HEK293 (cell line): ENCODE data around the gene ARPC1A.
A peak's percentile ranks its signal among the peaks of the same experiment; 100 is the strongest.

ENCODE experiments used
- CTCF ChIA-PET: fragments of 350-600 bp; formaldehyde crosslinking; extraction: SDS; loops from one replicate; lab custom pipeline; 2021; ENCODE audit warnings: antibody characterized with exemption; lab: Yijun Ruan, JAX
- POLR2A ChIA-PET: fragments of 300-600 bp; formaldehyde crosslinking; extraction: SDS; loops from one replicate; lab custom pipeline; 2020; ENCODE audit warnings: antibody characterized with exemption, inconsistent platforms; lab: Yijun Ruan, JAX
- H3K27ac ChIP-seq: fragments of 200-500 bp; sonication (Bioruptor generic); 2 replicates; pipeline ENCODE4 v1.5.1; 2014; ENCODE audit warnings: low read depth, low read length, control low read depth, inconsistent platforms; ENCODE audit errors: extremely low read depth
- H3K36me3 ChIP-seq, 2 experiments: fragments of 200-500 bp in 1 of 2; sonication (Bioruptor generic) in 1 of 2; 1 replicate in 1 of 2; 2 replicates in 1 of 2; pipeline ENCODE4 v1.5.1; 2014 to 2017; ENCODE audit warnings: inconsistent platforms in 2 of 2, low read length in 2 of 2; ENCODE audit not compliant: control insufficient read depth in 2 of 2, insufficient read depth in 1 of 2
- H3K4me1 ChIP-seq: fragments of 200-500 bp; sonication (Bioruptor generic); 2 replicates; pipeline ENCODE4 v1.5.1; 2014; ENCODE audit warnings: mild to moderate bottlenecking, low read length, inconsistent platforms; ENCODE audit not compliant: control insufficient read depth, insufficient read depth
- H3K4me3 ChIP-seq: 2 replicates; pipeline ENCODE4 v1.5.1; 2011; ENCODE audit warnings: low read depth, mild to moderate bottlenecking, control low read depth, low read length, moderate library complexity
- H3K9me3 ChIP-seq: fragments of 200-500 bp; sonication (Bioruptor generic); 2 replicates; pipeline ENCODE4 v1.5.1; 2014; ENCODE audit warnings: low read depth, low read length, inconsistent platforms; ENCODE audit not compliant: control insufficient read depth, insufficient read depth
- KLF16 ChIP-seq: fragments of 450-650 bp; formaldehyde crosslinking; IDR thresholded peaks from 2 replicates; pipeline ENCODE4 v1.5.1; 2017; ENCODE audit warnings: missing biosample characterization, missing genetic modification characterization
- ZBTB49 ChIP-seq: fragments of 450-650 bp; formaldehyde crosslinking; IDR thresholded peaks from 2 replicates; pipeline ENCODE4 v1.5.1; 2016; ENCODE audit warnings: missing biosample characterization, missing genetic modification characterization, low read depth
- ZBTB6 ChIP-seq: fragments of 450-650 bp; formaldehyde crosslinking; IDR thresholded peaks from 2 replicates; pipeline ENCODE4 v1.5.1; 2017; ENCODE audit warnings: missing biosample characterization, missing genetic modification characterization
- ZFHX2 ChIP-seq: fragments of 450-650 bp; formaldehyde crosslinking; conservative IDR thresholded peaks from 2 replicates; pipeline ENCODE4 v1.5.1; 2016; ENCODE audit warnings: missing biosample characterization, missing genetic modification characterization
- ZNF121 ChIP-seq: fragments of 450-650 bp; formaldehyde crosslinking; IDR thresholded peaks from 2 replicates; pipeline ENCODE4 v1.5.1; 2016; ENCODE audit warnings: missing biosample characterization, missing genetic modification characterization
- ZNF155 ChIP-seq: fragments of 450-650 bp; formaldehyde crosslinking; IDR thresholded peaks from 2 replicates; pipeline ENCODE4 v1.5.1; 2016; ENCODE audit warnings: missing biosample characterization, missing genetic modification characterization
- ZNF24 ChIP-seq: fragments of 450-650 bp; formaldehyde crosslinking; IDR thresholded peaks from 2 replicates; pipeline ENCODE4 v1.5.1; 2016; ENCODE audit warnings: missing biosample characterization, missing genetic modification characterization
- ZNF266 ChIP-seq: fragments of 450-650 bp; formaldehyde crosslinking; IDR thresholded peaks from 2 replicates; pipeline ENCODE4 v1.5.1; 2016; ENCODE audit warnings: missing biosample characterization, missing genetic modification characterization, low read depth
- ZNF274 ChIP-seq, 2 experiments: fragments of 200-500 bp in 1 of 2; fragments of 450-650 bp in 1 of 2; sonication (Bioruptor generic) in 1 of 2; formaldehyde crosslinking in 1 of 2; IDR thresholded peaks; 2 replicates each; pipeline versions ENCODE4 v1.5.1 to v1.6.1; 2014 to 2016; ENCODE audit warnings: borderline replicate concordance in 1 of 2, inconsistent platforms in 1 of 2, low read length in 1 of 2, missing biosample characterization in 1 of 2, missing genetic modification characterization in 1 of 2
- ZNF548 ChIP-seq: fragments of 450-650 bp; formaldehyde crosslinking; IDR thresholded peaks from 2 replicates; pipeline ENCODE4 v1.5.1; 2016; ENCODE audit warnings: missing biosample characterization, missing genetic modification characterization
- ZNF580 ChIP-seq: fragments of 450-650 bp; formaldehyde crosslinking; IDR thresholded peaks from 2 replicates; pipeline ENCODE4 v1.5.1; 2016; ENCODE audit warnings: missing biosample characterization, missing genetic modification characterization
- ZNF626 ChIP-seq: fragments of 450-650 bp; sonication (Bioruptor Pico); formaldehyde crosslinking; IDR thresholded peaks from 2 replicates; pipeline ENCODE4 v1.5.1; 2018; ENCODE audit warnings: missing biosample characterization, missing genetic modification characterization, inconsistent platforms

ARPC1A gene

GRCh38 chr7:99305473-99306260, 20.0 kb upstream of the ARPC1A start:
- H3K36me3 ChIP-seq: no peaks in the 10 kb centered on the region
- no peak for TF ChIP-seq ZBTB6 (tag by site-specific recombination)
- no peak for TF ChIP-seq ZFHX2 (tag by site-specific recombination)
- no peak for TF ChIP-seq ZBTB49 (tag by site-specific recombination)
- TF ChIP-seq, all 188 proteins: peak for 0
- CTCF ChIA-PET: interaction anchor here (0.9 to 1.7 kb wide), 3 partner anchors 8 to 265 kb away, joined by 3 to 8 read pairs (median 8); no protein-coding TSS in a partner anchor
- POLR2A ChIA-PET: interaction anchor here (1.2 kb wide), 1 partner anchor 20 kb away, joined by 4 read pairs; the partner anchor contains the start of gene ARPC1A
- H3K27ac ChIP-seq: no peak overlapping the region
- no peaks in the 10 kb centered on the region for H3K4me1 ChIP-seq
- no peak overlapping the region for H3K4me3 ChIP-seq
- no peaks in the 10 kb centered on the region for H3K9me3 ChIP-seq

- POLR2A ChIA-PET: no interaction called here
Observed at GRCh38 chr7:99308461-99309074, 17.1 kb upstream of the ARPC1A start.

GRCh38 chr7:99309111-99309510, 16.6 kb upstream of the ARPC1A start:
- Histone ChIP-seq H3K27ac (no peak overlapping the region), H3K4me1 (no peaks in the 10 kb centered on the region), H3K9me3 (no peaks in the 10 kb centered on the region), H3K4me3 (no peak overlapping the region), H3K36me3 (no peaks in the 10 kb centered on the region)
- ChIA-PET CTCF (interaction anchor here (0.6 kb wide), 2 partner anchors 51 to 78 kb away, joined by 3 to 7 read pairs; no protein-coding TSS in a partner anchor), POLR2A (no interaction called here)
- TF ChIP-seq ZNF580: no peak
- TF ChIP-seq KLF16 (tag by site-specific recombination): no peak
- no peak for TF ChIP-seq ZNF626 (tag by site-specific recombination)
- no peak for TF ChIP-seq ZNF24 (tag by site-specific recombination)
- no peak for TF ChIP-seq ZNF548 (tag by site-specific recombination)
- TF ChIP-seq ZNF274 (IDR thresholded peaks at IDR 0.05; ENCODE audit: low read length): no peak
- TF ChIP-seq ZNF274 (tag by site-specific recombination; IDR thresholded peaks at IDR 0.05; ENCODE audit: borderline replicate concordance): no peak

More at GRCh38 chr7:99308461-99309074, 17.1 kb upstream of the ARPC1A start:
- H3K9me3 ChIP-seq: no peaks in the 10 kb centered on the region
- no peaks in the 10 kb centered on the region for H3K36me3 ChIP-seq
- CTCF ChIA-PET: interaction anchor here (0.6 kb wide), 3 partner anchors 52 to 278 kb away, joined by 3 to 7 read pairs (median 3); no protein-coding TSS in a partner anchor
- TF ChIP-seq ZNF121 (tag by site-specific recombination) (peak; percentile 73), ZNF155 (tag by site-specific recombination) (no peak), ZNF266 (tag by site-specific recombination) (no peak)
- no peak overlapping the region for H3K27ac ChIP-seq
- H3K4me1 ChIP-seq: no peaks in the 10 kb centered on the region
- H3K4me3 ChIP-seq: no peak overlapping the region
